Measurements from ENCODE around the gene EVA1A. TPM values are rescaled to one million over a fixed set of nuclear protein-coding genes. Genes with fewer than 3 reads are reported as not detected.

The EVA1A gene
- total and polyA plus RNA-seq, 2 experiments from 2014 or later: 126 to 145 TPM

DNA sequence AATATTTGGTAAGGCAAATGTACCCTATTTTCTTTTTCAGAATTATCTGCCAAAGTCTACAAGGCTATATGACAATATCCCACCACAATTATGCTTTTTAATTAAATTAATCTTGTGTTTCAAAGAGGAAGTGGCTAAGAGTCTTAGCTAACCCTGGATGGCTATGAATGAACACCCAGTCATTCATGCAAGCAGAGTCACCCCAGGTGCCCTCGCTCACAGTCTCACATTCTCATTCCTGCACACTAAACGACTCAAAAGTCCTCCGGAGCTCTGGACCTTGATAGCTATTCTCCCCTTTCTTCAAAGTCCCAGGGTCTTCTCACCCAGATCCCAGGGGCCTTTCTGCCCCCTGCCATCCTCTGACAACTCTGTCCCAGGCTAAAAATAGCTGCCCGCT is 43.7 kb upstream of the EVA1A start:
- Histone ChIP-seq H3K9me3 (ENCODE audit: low read depth) (no peaks in the 10 kb centered on the region), H3K79me2 (ENCODE audit: insufficient read depth) (no peaks in the 10 kb centered on the region), H3K4me2 (ENCODE audit: unreplicated experiment) (peak overlapping the region; percentile 64), H3K27ac (peak overlapping the region; percentile 98), H2AFZ (no peak overlapping the region), H3K4me1 (ENCODE audit: insufficient read depth) (peaks cover 76% of the 10 kb centered on the region), H3F3A (ENCODE audit: insufficient read depth) (peaks cover 75% of the 10 kb centered on the region), H4K20me1 (ENCODE audit: insufficient read depth) (no peaks in the 10 kb centered on the region), H3K36me3 (ENCODE audit: low read depth) (no peaks in the 10 kb centered on the region), H3K9ac (peak overlapping the region; percentile 77), H3K4me3 (peak overlapping the region; percentile 26; the same call in 1 of the 2 replicates), H3K27me3 (replicated peaks; ENCODE audit: insufficient read depth) (no peaks in the 10 kb centered on the region), H3K9me2 (ENCODE audit: insufficient read depth) (no peaks in the 10 kb centered on the region)
- TF ChIP-seq EZH2 (IDR thresholded peaks at IDR 0.05; ENCODE audit: insufficient read depth, poor library complexity, severe bottlenecking): no peak
- TF ChIP-seq EZH2phosphoT487 (IDR thresholded peaks at IDR 0.05; ENCODE audit: insufficient read depth, low read depth): no peak
- peak; percentile 78 for DNase-seq
- WGBS, 2 experiments (ENCODE audit: low coverage in 1 of 2, low lambda C conversion rate in 2 of 2, missing lambda C conversion rate in 2 of 2): 28 to 38% methylated on average over 4 of the region's 4 CpGs
- in situ Hi-C loops (cut with MboI): loop anchor here (25.0 kb wide), 2 partner anchors 417 to 692 kb away; partner anchors contain the start of gene TACR1

DNA sequence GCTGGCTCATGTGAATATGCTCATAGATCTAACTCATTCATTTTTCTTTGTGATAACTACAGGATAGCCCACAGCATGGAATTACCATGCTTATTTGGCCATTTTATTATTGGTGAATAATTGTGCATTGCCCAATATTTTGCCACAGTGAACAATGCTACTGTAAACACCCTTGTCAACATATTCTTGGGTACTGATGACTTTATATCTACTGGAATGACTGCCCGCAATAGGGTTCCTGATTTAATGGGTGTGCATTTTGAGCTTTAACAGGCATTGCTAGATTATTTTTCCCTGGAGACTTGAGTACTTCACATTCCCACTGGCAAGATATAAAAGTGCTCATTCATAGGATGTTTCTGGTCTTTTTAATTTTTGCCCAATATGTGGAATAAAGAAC is 42.7 kb upstream of the EVA1A start:
- H3K9ac ChIP-seq: peak overlapping the region; percentile 27
- no peaks in the 10 kb centered on the region for H3K27me3 ChIP-seq (replicated peaks; ENCODE audit: insufficient read depth)
- no peaks in the 10 kb centered on the region for H3K36me3 ChIP-seq (ENCODE audit: low read depth)
- H3K4me1 ChIP-seq (ENCODE audit: insufficient read depth): peaks cover 71% of the 10 kb centered on the region
- no peak overlapping the region for H2AFZ ChIP-seq
- H3K4me2 ChIP-seq (ENCODE audit: unreplicated experiment): peak overlapping the region; percentile 64
- in situ Hi-C loops (cut with MboI): loop anchor here (25.0 kb wide), 2 partner anchors 416 to 691 kb away; partner anchors contain the start of gene TACR1
- peak overlapping the region; percentile 22; the same call in 1 of the 2 replicates for H3K4me3 ChIP-seq
- H3K9me3 ChIP-seq (ENCODE audit: low read depth): no peaks in the 10 kb centered on the region
- peak; percentile 73 for DNase-seq
- TF ChIP-seq EZH2phosphoT487 (IDR thresholded peaks at IDR 0.05; ENCODE audit: insufficient read depth, low read depth): peak; percentile 97
- no peak for TF ChIP-seq EZH2 (IDR thresholded peaks at IDR 0.05; ENCODE audit: insufficient read depth, poor library complexity, severe bottlenecking)
- no peaks in the 10 kb centered on the region for H4K20me1 ChIP-seq (ENCODE audit: insufficient read depth)
- H3K27ac ChIP-seq: peak overlapping the region; percentile 98
- WGBS, 2 experiments (ENCODE audit: low coverage in 1 of 2, low lambda C conversion rate in 2 of 2, missing lambda C conversion rate in 2 of 2): 10 to 23% methylated on average over 1 of the region's 1 CpG
- no peaks in the 10 kb centered on the region for H3K79me2 ChIP-seq (ENCODE audit: insufficient read depth)
- no peaks in the 10 kb centered on the region for H3K9me2 ChIP-seq (ENCODE audit: insufficient read depth)
- peaks cover 71% of the 10 kb centered on the region for H3F3A ChIP-seq (ENCODE audit: insufficient read depth)

DNA sequence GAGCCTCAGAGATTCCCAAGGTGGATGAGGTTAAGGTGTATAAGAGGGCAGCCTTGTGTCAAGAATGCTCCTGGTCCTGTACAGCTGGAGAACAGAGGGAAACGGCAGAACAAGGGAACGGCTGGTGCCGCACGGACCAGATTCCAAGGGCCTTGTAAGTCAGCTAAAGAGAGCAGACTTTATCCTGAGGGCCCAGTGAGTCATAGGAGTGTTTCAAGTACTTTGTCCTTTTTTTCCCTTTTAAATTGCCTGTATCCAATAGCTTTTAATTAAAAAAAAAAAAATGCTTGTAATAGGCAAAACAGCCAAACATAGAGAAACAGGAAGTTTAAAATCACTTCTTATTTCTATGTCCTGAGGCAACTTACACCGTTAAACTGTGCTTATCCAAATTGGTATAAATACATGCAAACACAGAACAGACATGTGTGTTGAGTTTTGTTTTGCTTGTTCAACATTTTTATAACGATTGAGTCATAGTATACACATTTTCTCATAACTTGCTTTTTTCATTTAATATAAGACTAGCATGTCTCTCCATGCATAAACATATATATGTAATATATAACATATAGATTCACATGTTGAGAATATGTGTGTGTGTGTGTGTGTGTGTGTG is 42.1 kb upstream of the EVA1A start:
- no peaks in the 10 kb centered on the region for H3K27me3 ChIP-seq (replicated peaks; ENCODE audit: insufficient read depth)
- H3K9ac ChIP-seq: peak overlapping the region; percentile 27; the same call in 1 of the 2 replicates
- WGBS, 2 experiments (ENCODE audit: low coverage in 1 of 2, low lambda C conversion rate in 2 of 2, missing lambda C conversion rate in 2 of 2): 2% methylated on average over 6 of the region's 6 CpGs
- H3K9me3 ChIP-seq (ENCODE audit: low read depth): no peaks in the 10 kb centered on the region
- in situ Hi-C loops (cut with MboI): loop anchor here (25.0 kb wide), 2 partner anchors 416 to 691 kb away; partner anchors contain the start of gene TACR1
- H3K4me3 ChIP-seq: peak overlapping the region; percentile 22
- TF ChIP-seq EZH2phosphoT487 (IDR thresholded peaks at IDR 0.05; ENCODE audit: insufficient read depth, low read depth) (no peak), EZH2 (IDR thresholded peaks at IDR 0.05; ENCODE audit: insufficient read depth, poor library complexity, severe bottlenecking) (no peak)
- H2AFZ ChIP-seq: no peak overlapping the region
- peak; percentile 95 for DNase-seq
- no peaks in the 10 kb centered on the region for H3K79me2 ChIP-seq (ENCODE audit: insufficient read depth)
- H4K20me1 ChIP-seq (ENCODE audit: insufficient read depth): no peaks in the 10 kb centered on the region
- H3K4me1 ChIP-seq (ENCODE audit: insufficient read depth): peaks cover 65% of the 10 kb centered on the region
- H3K4me2 ChIP-seq (ENCODE audit: unreplicated experiment): peak overlapping the region; percentile 64
- H3K9me2 ChIP-seq (ENCODE audit: insufficient read depth): no peaks in the 10 kb centered on the region
- H3F3A ChIP-seq (ENCODE audit: insufficient read depth): peaks cover 65% of the 10 kb centered on the region
- H3K27ac ChIP-seq: peak overlapping the region; percentile 98
- no peaks in the 10 kb centered on the region for H3K36me3 ChIP-seq (ENCODE audit: low read depth)

DNA sequence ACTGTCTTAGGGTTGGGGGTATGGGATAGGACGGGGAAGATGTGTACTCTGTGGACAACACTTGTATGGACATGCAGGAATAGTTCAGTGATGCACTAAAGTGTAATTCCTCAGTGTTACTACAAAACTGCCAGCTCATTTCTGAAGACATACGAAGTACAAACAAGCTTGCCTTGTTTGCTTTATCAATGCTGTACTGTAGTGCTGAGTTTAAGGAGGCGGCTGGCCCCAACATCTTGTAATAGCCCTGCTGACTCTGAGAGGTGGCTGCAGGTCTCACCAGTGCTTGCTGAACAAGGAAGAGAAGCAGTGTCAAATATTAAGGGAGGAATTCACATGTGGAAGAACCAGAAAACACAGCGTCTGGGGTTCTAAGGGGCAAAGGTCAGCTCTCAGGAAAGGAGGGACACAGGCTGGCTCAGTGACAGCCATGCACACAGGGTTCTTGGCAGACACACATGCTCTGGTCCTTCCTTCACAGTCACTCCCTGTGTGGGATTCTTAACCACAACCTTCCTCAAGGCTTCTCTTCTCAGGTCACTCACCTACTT is 39.8 kb upstream of the EVA1A start:
- in situ Hi-C loops (cut with MboI): loop anchor here (25.0 kb wide), 2 partner anchors 413 to 688 kb away; partner anchors contain the start of gene TACR1
- 85 to 91% methylated on average over 4 of the region's 4 CpGs for WGBS, 2 experiments (ENCODE audit: low coverage in 1 of 2, low lambda C conversion rate in 2 of 2, missing lambda C conversion rate in 2 of 2)
- Histone ChIP-seq H3K4me2 (ENCODE audit: unreplicated experiment) (no peak overlapping the region), H3K9me3 (ENCODE audit: low read depth) (no peaks in the 10 kb centered on the region), H4K20me1 (ENCODE audit: insufficient read depth) (no peaks in the 10 kb centered on the region), H3F3A (ENCODE audit: insufficient read depth) (peaks cover 56% of the 10 kb centered on the region), H3K4me1 (ENCODE audit: insufficient read depth) (peaks cover 58% of the 10 kb centered on the region), H3K79me2 (ENCODE audit: insufficient read depth) (no peaks in the 10 kb centered on the region), H3K27ac (no peak overlapping the region), H3K36me3 (ENCODE audit: low read depth) (no peaks in the 10 kb centered on the region), H3K4me3 (no peak overlapping the region), H2AFZ (no peak overlapping the region), H3K9ac (no peak overlapping the region), H3K9me2 (ENCODE audit: insufficient read depth) (no peaks in the 10 kb centered on the region), H3K27me3 (replicated peaks; ENCODE audit: insufficient read depth) (no peaks in the 10 kb centered on the region)
- no peak for DNase-seq
- TF ChIP-seq EZH2 (IDR thresholded peaks at IDR 0.05; ENCODE audit: insufficient read depth, poor library complexity, severe bottlenecking) (no peak), EZH2phosphoT487 (IDR thresholded peaks at IDR 0.05; ENCODE audit: insufficient read depth, low read depth) (no peak)

All from GM23248 (cell line).